Measurements from ENCODE around the gene ADAMTSL1. TPM values are rescaled to one million over a fixed set of nuclear protein-coding genes. Genes with fewer than 3 reads are reported as not detected.

Gene ADAMTSL1
- total RNA-seq, 1 experiment from 2014 or later = not detected

DNA sequence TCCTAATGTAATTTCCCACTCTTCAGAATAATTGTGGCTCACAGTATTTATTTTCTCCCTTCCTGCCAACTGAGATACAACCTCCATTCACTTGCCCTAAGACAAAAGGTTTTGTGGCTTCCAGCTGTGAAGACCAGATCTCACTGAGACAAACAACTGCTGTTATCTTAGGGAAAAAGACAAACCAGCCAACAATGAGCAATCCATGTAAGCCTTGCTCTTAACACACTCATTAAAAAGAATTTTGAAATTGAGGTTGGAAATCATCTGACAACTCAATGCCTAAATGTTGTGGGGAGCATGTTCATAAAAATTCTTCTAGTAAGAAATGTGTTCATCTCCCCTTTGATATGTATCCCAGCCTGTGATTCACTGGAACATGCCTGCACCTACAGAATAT lies 132.9 kb downstream of the ADAMTSL1 start:
- H3K9me3 ChIP-seq (ENCODE audit: control insufficient read depth, insufficient read depth, low read depth, low read length) = no peaks in the 10 kb centered on the region
- in situ Hi-C loops (cut with HindIII; ENCODE audit: low pct_unique_long_range_greater_than_20kb, low sequenced_read_pairs) (no loop called here), intact Hi-C loops (cut with micrococcal nuclease; ENCODE audit: unreplicated experiment) (no loop called here)
- ATAC-seq (no peak), DNase-seq (ENCODE audit: low read depth, low spot score) (no peak)
- BruUV-seq (replicated peaks) = no TSS peak
- no peaks in the 10 kb centered on the region for H3K36me3 ChIP-seq (ENCODE audit: control insufficient read depth, insufficient read depth, low read length)
- H3K4me1 ChIP-seq (ENCODE audit: control insufficient read depth, insufficient read depth, low read length) = no peaks in the 10 kb centered on the region
- POLR2A ChIA-PET = no interaction called here
- no peak overlapping the region for H3K27ac ChIP-seq (ENCODE audit: low read length)
- TF ChIP-seq TCF7L2 (IDR thresholded peaks at IDR 0.05; ENCODE audit: low read depth, low read length) = no peak
- no peak for TF ChIP-seq SIN3A (IDR thresholded peaks at IDR 0.05; ENCODE audit: borderline replicate concordance, insufficient read depth, low read depth, low read length)
- no peak for TF ChIP-seq POLR2AphosphoS5 (IDR thresholded peaks at IDR 0.05; ENCODE audit: low read depth, low read length)
- TF ChIP-seq REST (IDR thresholded peaks at IDR 0.05; ENCODE audit: insufficient read depth in 1 of 2, low read depth in 2 of 2, low read length in 1 of 2) = no peak
- no peak for TF ChIP-seq CTCF (IDR thresholded peaks at IDR 0.05)
- CTCF ChIA-PET = no interaction called here
- H3K27me3 ChIP-seq (ENCODE audit: control insufficient read depth, insufficient read depth, low read length) = no peaks in the 10 kb centered on the region
- H3K4me3 ChIP-seq (ENCODE audit: low read depth in 2 of 2, low read length in 2 of 2) = no peak overlapping the region

DNA sequence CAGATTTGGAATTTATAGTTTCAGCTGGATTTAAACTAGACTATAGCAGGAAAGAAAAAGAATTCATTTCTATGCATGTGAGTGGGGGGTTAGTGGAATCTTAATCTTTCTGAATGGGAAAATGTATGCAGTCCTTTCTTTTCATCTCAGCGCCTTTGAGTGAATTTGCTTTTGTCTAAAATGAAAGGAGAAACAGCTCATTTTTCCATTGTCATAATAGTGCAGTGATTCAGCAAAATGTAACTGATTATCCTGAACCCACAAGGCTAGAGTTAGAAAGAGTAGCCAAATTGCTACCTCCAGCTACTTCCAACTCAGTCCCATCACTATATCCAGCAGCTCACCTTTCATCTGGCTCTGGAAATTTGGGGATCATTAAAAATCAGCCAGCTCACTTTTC lies 134.4 kb downstream of the ADAMTSL1 start:
- in situ Hi-C loops (cut with HindIII; ENCODE audit: low pct_unique_long_range_greater_than_20kb, low sequenced_read_pairs) = no loop called here
- no TSS peak for BruUV-seq (replicated peaks)
- no peak for ATAC-seq
- no peaks in the 10 kb centered on the region for H3K36me3 ChIP-seq (ENCODE audit: control insufficient read depth, insufficient read depth, low read length)
- POLR2A ChIA-PET = no interaction called here
- H3K27ac ChIP-seq (ENCODE audit: low read length) = no peak overlapping the region
- DNase-seq (ENCODE audit: low read depth, low spot score) = no peak
- H3K9me3 ChIP-seq (ENCODE audit: control insufficient read depth, insufficient read depth, low read depth, low read length) = no peaks in the 10 kb centered on the region
- intact Hi-C loops (cut with micrococcal nuclease; ENCODE audit: unreplicated experiment) = no loop called here
- TF ChIP-seq TCF7L2 (IDR thresholded peaks at IDR 0.05; ENCODE audit: low read depth, low read length) (no peak), POLR2AphosphoS5 (IDR thresholded peaks at IDR 0.05; ENCODE audit: low read depth, low read length) (no peak), CTCF (IDR thresholded peaks at IDR 0.05) (no peak), SIN3A (IDR thresholded peaks at IDR 0.05; ENCODE audit: borderline replicate concordance, insufficient read depth, low read depth, low read length) (no peak), REST (IDR thresholded peaks at IDR 0.05; ENCODE audit: insufficient read depth in 1 of 2, low read depth in 2 of 2, low read length in 1 of 2) (no peak)
- H3K4me1 ChIP-seq (ENCODE audit: control insufficient read depth, insufficient read depth, low read length) = no peaks in the 10 kb centered on the region
- H3K4me3 ChIP-seq (ENCODE audit: low read depth in 2 of 2, low read length in 2 of 2) = no peak overlapping the region
- no peaks in the 10 kb centered on the region for H3K27me3 ChIP-seq (ENCODE audit: control insufficient read depth, insufficient read depth, low read length)
- CTCF ChIA-PET = no interaction called here

Data from Panc1 (cell line).